K562 (cell line): Measurements from ENCODE around the gene CDC45. TPM values are rescaled to one million over a fixed set of nuclear protein-coding genes. Genes with fewer than 3 reads are reported as not detected.

Source experiments
- ATAC-seq: fragments of 200-7000 bp; cut with Tn5 transposase; 3 replicates; pipeline ENCODE4 v1.9.1; 2020; ENCODE audit warnings: moderate library complexity
- BruUV-seq: library from RNA; stranded (reverse); fragments of 400-500 nt; replicated peaks from 2 replicates; lab custom pipeline; 2021; lab: Mats Ljungman, UMichigan
- CTCF ChIA-PET: fragments of 300-600 bp; formaldehyde crosslinking; extraction: SDS; loops from one replicate; lab custom pipeline; 2021; ENCODE audit warnings: low intra/inter-chr PET ratio; lab: Yijun Ruan, JAX
- POLR2A ChIA-PET: fragments of 300-600, 350-650 bp; sonication (Branson Sonifier 250); formaldehyde crosslinking; extraction: SDS; loops from one replicate; lab custom pipeline; 2021; ENCODE audit warnings: antibody characterized with exemption, inconsistent platforms; lab: Yijun Ruan, JAX
- DNase-seq, 4 experiments: peaks; one replicate each; pipeline versions ENCODE4 v3.0.0 to v3.0.0-alpha.2; 2011 to 2018; ENCODE audit warnings: low spot score in 3 of 4, mixed read lengths in 3 of 4; ENCODE audit errors: extremely low read depth in 1 of 4
- FAIRE-seq: peaks from 2 replicates; lab custom pipeline; 2011; peaks lifted over from hg19 to GRCh38; lab: Jason Lieb, UNC
- H2AFZ ChIP-seq: 2 replicates; pipeline ENCODE4 v1.6.0; 2011; ENCODE audit warnings: low read depth, low read length, control low read depth, inconsistent platforms
- H3K27ac ChIP-seq: fragments of 200-600 bp; 3 replicates; pipeline ENCODE4 v1.8.0; 2011; ENCODE audit warnings: low read depth, mild to moderate bottlenecking, control low read depth, inconsistent platforms, low read length, moderate library complexity, mixed read lengths; ENCODE audit errors: extremely low read depth
- H3K27me3 ChIP-seq, 2 experiments: fragments of 300-600 bp in 1 of 2; 2 replicates in 1 of 2; 3 replicates in 1 of 2; pipeline versions ENCODE4 v1.6.0 to v1.8.0; 2011; ENCODE audit warnings: inconsistent platforms in 2 of 2, low read length in 2 of 2, mild to moderate bottlenecking in 1 of 2, mixed read lengths in 1 of 2, moderate library complexity in 1 of 2; ENCODE audit not compliant: control insufficient read depth in 2 of 2, insufficient read depth in 2 of 2
- H3K36me3 ChIP-seq: fragments of 300-600 bp; 3 replicates; pipeline ENCODE4 v1.8.0; 2011; ENCODE audit warnings: mild to moderate bottlenecking, low read length, inconsistent platforms; ENCODE audit not compliant: control insufficient read depth, insufficient read depth
- H3K4me1 ChIP-seq, 2 experiments: fragments of 200-600 bp in 1 of 2; replicated peaks in 1 of 2; 2 replicates in 1 of 2; 3 replicates in 1 of 2; pipeline versions ENCODE4 v1.5.1 to v1.8.0; 2011; ENCODE audit warnings: inconsistent platforms in 2 of 2, low read length in 2 of 2, mild to moderate bottlenecking in 1 of 2, mixed read lengths in 1 of 2, moderate library complexity in 1 of 2; ENCODE audit not compliant: control insufficient read depth in 2 of 2, insufficient read depth in 2 of 2
- H3K4me2 ChIP-seq: 2 replicates; pipeline ENCODE4 v1.6.1; 2011; ENCODE audit warnings: low read length, control low read depth, inconsistent platforms, mixed read lengths; ENCODE audit not compliant: insufficient read depth
- H3K4me3 ChIP-seq: fragments of 200-600 bp; sonication (generic), shearing (Covaris generic); 2 replicates; pipeline ENCODE4 v1.5.1; 2016; ENCODE audit warnings: control low read depth, inconsistent platforms
- H3K79me2 ChIP-seq: fragments of 200-600 bp; 3 replicates; pipeline ENCODE4 v1.8.0; 2011; ENCODE audit warnings: low read length, inconsistent platforms; ENCODE audit not compliant: control insufficient read depth, insufficient read depth
- H3K9ac ChIP-seq, 2 experiments: 2 replicates each; pipeline versions ENCODE4 v1.6.0 to v1.6.1; 2011; ENCODE audit warnings: low read depth in 2 of 2, low read length in 2 of 2, control low read depth in 1 of 2, inconsistent platforms in 1 of 2, mild to moderate bottlenecking in 1 of 2, mixed read lengths in 1 of 2; ENCODE audit not compliant: insufficient read depth in 1 of 2
- H3K9me1 ChIP-seq: one replicate; pipeline ENCODE4 v1.6.0; 2011; ENCODE audit warnings: inconsistent platforms, mild to moderate bottlenecking, low read length, moderate library complexity; ENCODE audit not compliant: control insufficient read depth, insufficient read depth
- H3K9me3 ChIP-seq: replicated peaks from 2 replicates; pipeline ENCODE4 v1.5.1; 2011; ENCODE audit warnings: low read depth, low read length, inconsistent platforms; ENCODE audit not compliant: control insufficient read depth, insufficient read depth
- H4K20me1 ChIP-seq: replicated peaks from 2 replicates; pipeline ENCODE4 v1.6.1; 2011; ENCODE audit warnings: low read length, inconsistent platforms, mixed read lengths; ENCODE audit not compliant: control insufficient read depth, insufficient read depth
- CBX1 ChIP-seq: sonication (generic); IDR thresholded peaks from 2 replicates; pipeline ENCODE4 v1.6.1; 2016; ENCODE audit warnings: antibody characterized with exemption, low read depth, mild to moderate bottlenecking
- CBX3 ChIP-seq, 2 experiments: IDR thresholded peaks; 1 replicate in 1 of 2; 2 replicates in 1 of 2; pipeline ENCODE4 v1.6.1; 2012; ENCODE audit warnings: inconsistent platforms in 2 of 2, low read length in 2 of 2, borderline replicate concordance in 1 of 2, control low read depth in 1 of 2
- CUX1 ChIP-seq: fragments of 200-800 bp; sonication (Bioruptor generic); IDR thresholded peaks from 2 replicates; pipeline ENCODE4 v1.6.1; 2016; ENCODE audit warnings: missing genetic modification characterization, missing compliant biosample characterization
- DPF2 ChIP-seq: fragments of 450-650 bp; IDR thresholded peaks from 2 replicates; pipeline ENCODE4 v1.6.1; 2016
- GTF2F1 ChIP-seq: IDR thresholded peaks from 2 replicates; pipeline ENCODE4 v1.6.1; 2011; ENCODE audit warnings: low read depth, low read length, improper control_type of control experiment
- MTA1 ChIP-seq: fragments of 450-650 bp; IDR thresholded peaks from 2 replicates; pipeline ENCODE4 v1.6.1; 2017; ENCODE audit warnings: borderline replicate concordance
- NFIC ChIP-seq: fragments of 450-650 bp; IDR thresholded peaks from 2 replicates; pipeline ENCODE4 v1.6.1; 2017; ENCODE audit warnings: mild to moderate bottlenecking, inconsistent platforms
- PML ChIP-seq: IDR thresholded peaks from 2 replicates; pipeline ENCODE4 v1.6.1; 2012; ENCODE audit warnings: low read length, inconsistent platforms
- RBM15 ChIP-seq: fragments of 200-400 bp; formaldehyde crosslinking; IDR thresholded peaks from 2 replicates; pipeline ENCODE4 v1.6.1; 2018; ENCODE audit warnings: mild to moderate bottlenecking, low read length, moderate library complexity; ENCODE audit not compliant: insufficient read depth
- TEAD4 ChIP-seq, 2 experiments: sonication (generic) in 1 of 2; formaldehyde crosslinking in 1 of 2; IDR thresholded peaks; 2 replicates each; pipeline versions ENCODE4 v1.6.1 to v1.8.0; 2012 to 2022; ENCODE audit warnings: borderline replicate concordance in 1 of 2, inconsistent platforms in 1 of 2, low read length in 1 of 2, mild to moderate bottlenecking in 1 of 2, missing genetic modification reagents in 1 of 2
- THAP12 ChIP-seq: fragments of 250-450 bp; sonication (Bioruptor Pico); IDR thresholded peaks from 2 replicates; pipeline ENCODE4 v1.9.0; 2021; ENCODE audit warnings: mild to moderate bottlenecking, inconsistent platforms
- ZNF445 ChIP-seq: fragments of 250-450 bp; sonication (Bioruptor Pico); IDR thresholded peaks from 2 replicates; pipeline ENCODE4 v1.4.0; 2020; ENCODE audit warnings: low read depth, mild to moderate bottlenecking, moderate library complexity
- WGBS: fragments of 100-300 bp; shearing (Covaris generic); methylation state at CpG from one replicate; pipeline ENCODE4 v1.1.6; 2016; ENCODE audit warnings: low coverage, mixed read lengths; ENCODE audit not compliant: insufficient coverage; ENCODE audit errors: missing lambda C conversion rate; 5-methylcytosine and 5-hydroxymethylcytosine counted together
- in situ Hi-C: fragments of 300-500 bp; cut with MboI; formaldehyde crosslinking; loops from 4 replicates; pipeline ENCODE4 v1.15.0; 2018; ENCODE audit warnings: inconsistent platforms, mixed read lengths
- intact Hi-C: fragments of 100-400 bp; cut with micrococcal nuclease; formaldehyde crosslinking; loops from 2 replicates; pipeline ENCODE4 v1.14.2; 2022
- polyA plus RNA-seq, 8 experiments: library from polyadenylated mRNA; depleted of rRNA in 4 of 8; stranded (reverse) in 5 of 8; unstranded in 3 of 8; fragments of >200 nt; fragmentation: Nextera tagmentation in 2 of 8; fragmentation: Illumina TruSeq in 1 of 8; extraction: Ambion mirVana in 2 of 8; extraction: Trizol in 1 of 8; gene quantifications; 2 replicates each; pipeline versions ENCODE4 v1.2.1 to v1.2.3, GENCODE V29; 2011 to 2014; ENCODE audit warnings: inconsistent platforms in 1 of 8, missing spikeins in 1 of 8
- total RNA-seq, 7 experiments: library from RNA; depleted of rRNA in 6 of 7; stranded (reverse); fragments of >200 nt in 6 of 7; fragmentation: Illumina TruSeq in 2 of 7; extraction: Trizol in 2 of 7; gene quantifications; 2 replicates each; pipeline versions ENCODE4 v1.2.1 to v1.2.3, GENCODE V29; 2011 to 2021; ENCODE audit warnings: low replicate concordance in 1 of 7
- TF ChIP-seq, protein P1 (sequence below): sonication (generic); formaldehyde crosslinking; IDR thresholded peaks from 2 replicates; pipeline ENCODE4 v1.5.0; 2020; ENCODE audit warnings: missing genetic modification reagents

The CDC45 gene
- total and polyA plus RNA-seq, 9 of the 15 experiments (the other 6 are each of a cell fraction or from before 2014, with no cell fraction given), result 251 to 580 (median 410) TPM

GRCh38 chr22:19522190-19522880, 42.6 kb downstream of the CDC45 start:
- no TSS peak for BruUV-seq
- peak overlapping the region in 1 of 2 experiments; percentile 56; a peak in 2 of 4 replicates for H3K9ac ChIP-seq
- TF ChIP-seq RBM15 (no peak), PML (no peak), ZNF445 (CRISPR knock-in tag) (0 out of 2 replicates have a peak, but pooled peaks have one; percentile 22), TEAD4 (IDR thresholded peaks at IDR 0.05; ENCODE audit: low read length) (no peak), TEAD4 (CRISPR knock-in tag; IDR thresholded peaks at IDR 0.05; ENCODE audit: borderline replicate concordance) (0 out of 2 replicates have a peak, but pooled peaks have one; percentile 56), GTF2F1 (no peak), DPF2 (no peak), CUX1 (no peak), MTA1 (no peak), THAP12 (CRISPR knock-in tag) (0 out of 2 replicates have a peak, but pooled peaks have one; percentile 4), CBX3 (IDR thresholded peaks at IDR 0.05; ENCODE audit: borderline replicate concordance in 1 of 2, low read length in 2 of 2) (peak in 1 of 2 experiments; percentile 42; a peak in 1 of 3 replicates), NFIC (peak; percentile 78), CBX1 (0 out of 2 replicates have a peak, but pooled peaks have one; percentile 18)
- TF ChIP-seq, protein P1, sequence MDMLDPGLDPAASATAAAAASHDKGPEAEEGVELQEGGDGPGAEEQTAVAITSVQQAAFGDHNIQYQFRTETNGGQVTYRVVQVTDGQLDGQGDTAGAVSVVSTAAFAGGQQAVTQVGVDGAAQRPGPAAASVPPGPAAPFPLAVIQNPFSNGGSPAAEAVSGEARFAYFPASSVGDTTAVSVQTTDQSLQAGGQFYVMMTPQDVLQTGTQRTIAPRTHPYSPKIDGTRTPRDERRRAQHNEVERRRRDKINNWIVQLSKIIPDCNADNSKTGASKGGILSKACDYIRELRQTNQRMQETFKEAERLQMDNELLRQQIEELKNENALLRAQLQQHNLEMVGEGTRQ (CRISPR knock-in tag), result no peak

More at GRCh38 chr22:19522190-19522880, 42.6 kb downstream of the CDC45 start:
- H4K20me1 ChIP-seq, result peaks cover 16% of the 10 kb centered on the region
- no peak for FAIRE-seq
- no peak overlapping the region for H3K27ac ChIP-seq
- POLR2A ChIA-PET, result interaction anchor here (0.6 to 2.8 kb wide), 18 partner anchors 8 to 318 kb away, joined by 3 to 22 read pairs (median 4); partner anchors contain the start of gene C22orf39
- DNase-seq, result peak in 2 of 4 experiments; percentile 53 to 64
- in situ Hi-C loops, result no loop called here
- H3K27me3 ChIP-seq, result peaks cover 11 to 12% of the 10 kb centered on the region in 2 experiments; a peak in 4 of 5 replicates
- CTCF ChIA-PET, result no interaction called here
- H3K9me3 ChIP-seq, result no peaks in the 10 kb centered on the region
- peaks cover 54% of the 10 kb centered on the region; the same call in 2 of the 3 replicates for H3K36me3 ChIP-seq
- intact Hi-C loops, result no loop called here
- peak; percentile 19 for ATAC-seq
- H3K79me2 ChIP-seq, result no peaks in the 10 kb centered on the region
- H3K4me1 ChIP-seq, result peaks cover 0 to 44% of the 10 kb centered on the region in 2 experiments; a peak in 3 of 5 replicates
- no peak overlapping the region for H2AFZ ChIP-seq
- H3K4me2 ChIP-seq, result no peak overlapping the region
- WGBS, result 78% methylated on average over 16 of the region's 16 CpGs
- no peaks in the 10 kb centered on the region for H3K9me1 ChIP-seq
- H3K4me3 ChIP-seq, result no peak overlapping the region
